Mucosa of stomach (tissue), 1 donor: Measurements from ENCODE around the gene TRMU.

Experiments used
- H3K27me3 ChIP-seq: one replicate; pipeline ENCODE4 v1.7.0; 2013; ENCODE audit warnings: mild to moderate bottlenecking, low read length; ENCODE audit not compliant: control insufficient read depth, insufficient read depth
- H3K36me3 ChIP-seq: one replicate; pipeline ENCODE4 v1.7.0; 2013; ENCODE audit warnings: low read length; ENCODE audit not compliant: control insufficient read depth, insufficient read depth
- H3K4me1 ChIP-seq: one replicate; pipeline ENCODE4 v1.7.0; 2013; ENCODE audit warnings: mild to moderate bottlenecking, low read length; ENCODE audit not compliant: control insufficient read depth, insufficient read depth
- H3K4me3 ChIP-seq: one replicate; pipeline ENCODE4 v1.7.0; 2013; ENCODE audit warnings: low read length
- H3K9ac ChIP-seq: one replicate; pipeline ENCODE4 v1.7.0; 2013; ENCODE audit warnings: mild to moderate bottlenecking, low read length, moderate library complexity
- H3K9me3 ChIP-seq: one replicate; pipeline ENCODE4 v1.7.0; 2013; ENCODE audit warnings: mild to moderate bottlenecking, low read length, moderate library complexity; ENCODE audit not compliant: control insufficient read depth
- donor health status: Pancreatic carcinoma.

Gene TRMU

DNA sequence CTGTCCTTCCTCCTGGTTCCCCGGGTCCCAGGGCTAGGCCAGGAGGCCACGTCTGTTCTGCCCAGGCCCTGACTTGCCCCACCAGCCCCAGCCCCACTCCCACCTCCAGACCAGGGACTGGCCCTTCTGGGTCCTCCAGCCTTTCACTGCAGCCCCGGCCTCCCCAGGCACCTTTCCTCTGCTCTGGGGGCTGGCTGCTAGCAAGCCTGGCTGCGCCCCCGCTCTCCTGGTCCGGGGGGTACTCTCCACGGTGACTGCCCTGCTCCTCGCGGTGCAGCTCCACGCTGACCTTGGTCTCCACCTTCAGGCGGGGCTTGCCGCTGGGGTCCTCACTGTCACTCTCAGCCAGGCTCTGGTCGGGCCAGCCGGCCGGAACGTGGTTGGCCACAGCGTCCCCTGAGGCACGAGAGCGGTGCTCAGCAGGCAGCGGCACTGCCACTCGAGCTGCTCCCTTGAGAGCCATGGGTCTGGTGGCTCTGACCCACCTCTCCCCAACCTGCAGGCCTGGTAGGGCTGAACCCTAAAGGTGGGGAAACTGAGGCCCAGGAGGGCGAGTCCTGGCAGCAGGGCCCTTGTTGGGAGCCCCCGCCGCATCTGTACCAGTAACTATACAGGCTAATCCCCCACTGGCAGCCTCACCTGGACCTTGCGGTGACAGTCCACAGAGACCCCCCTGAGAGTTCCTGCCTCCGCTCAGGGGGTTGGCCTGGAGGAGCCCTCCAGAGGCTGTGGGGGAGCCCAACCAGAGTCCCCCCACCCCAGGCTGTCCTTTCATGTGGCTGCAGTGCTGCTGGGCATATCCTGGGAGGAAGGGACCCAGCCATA is 29.0 kb downstream of the TRMU start:
- Histone ChIP-seq H3K9me3 (no peaks in the 10 kb centered on the region), H3K36me3 (peaks cover 3% of the 10 kb centered on the region), H3K4me3 (no peak overlapping the region), H3K27me3 (no peaks in the 10 kb centered on the region), H3K9ac (no peak overlapping the region), H3K4me1 (peaks cover 2% of the 10 kb centered on the region)

DNA sequence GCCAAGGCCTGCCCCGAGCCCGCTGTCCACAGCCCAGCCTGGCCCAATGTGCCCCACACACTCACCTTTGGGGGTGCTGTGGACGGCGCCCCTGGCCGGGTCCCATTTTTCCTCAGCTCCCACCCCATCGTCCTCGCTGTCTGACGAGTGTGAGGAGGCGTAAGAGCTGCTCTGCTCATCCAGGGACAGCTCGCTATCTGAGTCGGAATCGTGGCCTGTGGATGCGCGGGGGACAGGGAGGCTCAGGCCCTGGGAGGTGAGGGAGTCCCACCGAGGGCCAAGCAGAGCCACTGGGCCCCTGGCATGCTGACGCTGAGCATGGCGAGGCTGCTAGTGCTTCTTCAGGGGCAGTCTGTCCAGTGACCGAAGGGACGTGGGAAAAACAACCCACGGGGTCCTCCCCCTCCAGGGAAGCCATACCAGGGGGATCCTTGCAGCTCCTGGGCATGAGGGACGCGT is 29.7 kb downstream of the TRMU start:
- Histone ChIP-seq H3K27me3 (no peaks in the 10 kb centered on the region), H3K4me1 (peaks cover 8% of the 10 kb centered on the region), H3K9me3 (no peaks in the 10 kb centered on the region), H3K9ac (no peak overlapping the region), H3K4me3 (no peak overlapping the region), H3K36me3 (peaks cover 3% of the 10 kb centered on the region)

DNA sequence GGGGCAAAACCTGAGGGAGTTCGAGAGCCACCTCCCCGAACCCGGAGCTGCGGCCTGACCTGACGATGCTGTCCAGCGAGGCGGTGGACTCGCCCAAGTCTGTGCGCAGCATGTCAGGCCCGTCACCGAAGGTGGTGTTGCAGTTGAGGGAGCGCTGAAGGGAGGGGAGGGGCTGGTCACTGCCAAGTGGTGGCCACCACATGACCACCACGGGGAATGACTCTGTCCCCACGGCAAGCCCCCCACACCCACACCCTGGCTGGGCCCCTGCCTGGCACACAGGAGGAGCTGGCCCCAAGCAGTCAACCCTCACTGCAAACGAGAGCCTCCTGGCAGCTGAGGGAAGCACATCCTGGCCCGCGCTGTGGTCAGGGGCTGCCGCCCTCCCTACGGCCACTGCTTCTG is 30.8 kb downstream of the TRMU start:
- H3K27me3 ChIP-seq: no peaks in the 10 kb centered on the region
- H3K4me1 ChIP-seq: peaks cover 19% of the 10 kb centered on the region
- no peaks in the 10 kb centered on the region for H3K9me3 ChIP-seq
- H3K36me3 ChIP-seq: peaks cover 3% of the 10 kb centered on the region
- H3K9ac ChIP-seq: no peak overlapping the region
- no peak overlapping the region for H3K4me3 ChIP-seq

GRCh38 chr22:46366801-46367706 is 31.5 kb downstream of the TRMU start:
- Histone ChIP-seq H3K27me3 (no peaks in the 10 kb centered on the region), H3K9me3 (no peaks in the 10 kb centered on the region), H3K36me3 (peaks cover 3% of the 10 kb centered on the region), H3K9ac (no peak overlapping the region), H3K4me3 (no peak overlapping the region), H3K4me1 (peaks cover 21% of the 10 kb centered on the region)

DNA sequence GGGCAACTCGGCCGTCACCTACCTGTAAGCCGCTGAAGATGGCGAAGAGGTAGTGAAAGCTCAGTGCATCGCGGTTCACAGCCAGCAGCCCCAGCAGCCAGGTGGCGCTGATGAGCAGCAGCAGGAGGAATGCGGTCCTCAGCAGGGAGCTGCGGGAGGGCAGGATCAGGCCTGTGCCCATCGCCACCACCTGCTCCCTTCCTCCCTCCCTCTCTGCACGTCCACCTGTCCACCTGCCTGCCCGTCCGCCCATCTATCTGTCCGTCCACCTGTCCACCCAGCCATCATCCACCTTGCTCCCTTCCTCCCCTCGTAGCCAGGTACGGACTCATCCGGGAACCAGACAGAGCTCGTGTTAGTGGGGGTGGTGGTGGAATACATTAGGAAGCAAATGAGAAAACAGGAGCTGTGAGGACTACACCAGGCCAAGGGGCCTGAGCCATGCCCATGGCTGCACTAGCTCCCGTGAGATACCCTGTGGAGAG is 32.2 kb downstream of the TRMU start:
- Histone ChIP-seq H3K4me3 (no peak overlapping the region), H3K27me3 (no peaks in the 10 kb centered on the region), H3K36me3 (peaks cover 3% of the 10 kb centered on the region), H3K9ac (no peak overlapping the region), H3K4me1 (peaks cover 25% of the 10 kb centered on the region), H3K9me3 (no peaks in the 10 kb centered on the region)

- Histone ChIP-seq H3K4me1 (peaks cover 30% of the 10 kb centered on the region), H3K27me3 (no peaks in the 10 kb centered on the region), H3K4me3 (no peak overlapping the region), H3K9ac (no peak overlapping the region), H3K9me3 (no peaks in the 10 kb centered on the region), H3K36me3 (peaks cover 3% of the 10 kb centered on the region)
These were observed 32.9 kb downstream of the TRMU start for GRCh38 chr22:46368422-46368821.

DNA sequence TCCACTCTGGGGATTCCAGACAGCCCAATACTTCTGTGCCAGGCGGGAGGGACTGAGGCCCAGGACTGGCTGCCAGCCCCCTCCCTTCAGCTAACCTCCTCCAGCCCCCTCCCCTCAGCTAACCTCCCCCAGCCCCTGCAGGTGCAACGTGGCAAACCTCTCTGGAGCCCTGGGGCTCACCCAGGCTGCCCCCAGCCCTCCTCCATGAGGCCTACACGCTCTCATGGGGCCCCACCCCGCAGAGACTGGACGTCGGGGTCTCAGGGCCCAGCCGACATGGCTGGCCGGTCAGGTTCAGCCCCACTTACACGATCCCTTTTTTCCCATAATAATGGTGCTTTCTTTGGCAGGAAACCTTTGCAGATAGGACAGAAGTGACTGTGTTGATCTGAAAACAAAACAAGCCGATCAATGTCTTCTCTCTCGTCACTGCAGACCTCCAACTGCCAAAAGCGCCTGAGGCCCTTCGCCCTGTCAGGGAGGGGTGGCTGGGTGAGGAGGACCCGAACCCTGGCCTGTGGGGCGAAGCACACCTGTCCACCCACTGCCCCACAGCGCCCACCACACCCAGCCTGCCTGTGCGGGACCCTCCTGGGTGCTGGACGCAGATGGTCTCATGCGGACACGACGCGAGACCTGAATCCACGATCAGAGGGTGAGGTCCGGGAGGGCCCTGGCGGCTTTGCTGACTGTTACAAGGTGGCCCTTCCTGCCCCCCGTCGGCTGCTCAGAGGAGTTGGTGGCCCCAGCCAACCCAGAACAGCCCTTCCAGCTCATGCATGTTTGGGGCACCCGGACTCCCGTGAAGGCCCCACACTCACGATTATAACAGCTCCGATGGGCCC is 33.6 kb downstream of the TRMU start:
- Histone ChIP-seq H3K27me3 (no peaks in the 10 kb centered on the region), H3K4me1 (peaks cover 36% of the 10 kb centered on the region), H3K36me3 (peaks cover 3% of the 10 kb centered on the region), H3K9ac (no peak overlapping the region), H3K4me3 (no peak overlapping the region), H3K9me3 (no peaks in the 10 kb centered on the region)

GRCh38 chr22:46369716-46370583 is 34.4 kb downstream of the TRMU start:
- H3K27me3 ChIP-seq: no peaks in the 10 kb centered on the region
- H3K36me3 ChIP-seq: peaks cover 3% of the 10 kb centered on the region
- peaks cover 45% of the 10 kb centered on the region for H3K4me1 ChIP-seq
- H3K9me3 ChIP-seq: no peaks in the 10 kb centered on the region
- H3K4me3 ChIP-seq: no peak overlapping the region
- peak overlapping the region; percentile 33 for H3K9ac ChIP-seq

- Histone ChIP-seq H3K36me3 (no peaks in the 10 kb centered on the region), H3K4me1 (peaks cover 52% of the 10 kb centered on the region), H3K4me3 (no peak overlapping the region), H3K9ac (peak overlapping the region; percentile 33), H3K9me3 (no peaks in the 10 kb centered on the region), H3K27me3 (no peaks in the 10 kb centered on the region)
These were observed 35.2 kb downstream of the TRMU start for GRCh38 chr22:46370584-46371291.

GRCh38 chr22:46371623-46372226 is 36.2 kb downstream of the TRMU start:
- Histone ChIP-seq H3K36me3 (no peaks in the 10 kb centered on the region), H3K4me3 (no peak overlapping the region), H3K4me1 (peaks cover 59% of the 10 kb centered on the region)

More at GRCh38 chr22:46371623-46372226, 36.2 kb downstream of the TRMU start:
- H3K27me3 ChIP-seq: no peaks in the 10 kb centered on the region
- H3K9me3 ChIP-seq: no peaks in the 10 kb centered on the region
- H3K9ac ChIP-seq: no peak overlapping the region
